Fibroblast of mammary gland (primary cell): ENCODE measurements around the gene GPATCH2.
"Not testable (repeated sequence)": the region's sequence is repeated elsewhere in the genome, so short reads cannot be mapped to it uniquely, and the experiment has no call there.

Experiments used
- DNase-seq: peaks from one replicate; pipeline ENCODE4 v3.0.0-alpha.2; 2010; ENCODE audit warnings: low read depth
- H3K4me3 ChIP-seq: 2 replicates; pipeline ENCODE4 v1.5.1; 2011; ENCODE audit warnings: low read depth, mild to moderate bottlenecking, low read length, moderate library complexity; ENCODE audit not compliant: control insufficient read depth
- TF ChIP-seq, protein P1 (sequence below): conservative IDR thresholded peaks from 2 replicates; pipeline ENCODE4 v1.5.1; 2011; ENCODE audit warnings: low read depth, low read length, inconsistent platforms; ENCODE audit not compliant: control insufficient read depth, insufficient read depth

Gene GPATCH2

DNA sequence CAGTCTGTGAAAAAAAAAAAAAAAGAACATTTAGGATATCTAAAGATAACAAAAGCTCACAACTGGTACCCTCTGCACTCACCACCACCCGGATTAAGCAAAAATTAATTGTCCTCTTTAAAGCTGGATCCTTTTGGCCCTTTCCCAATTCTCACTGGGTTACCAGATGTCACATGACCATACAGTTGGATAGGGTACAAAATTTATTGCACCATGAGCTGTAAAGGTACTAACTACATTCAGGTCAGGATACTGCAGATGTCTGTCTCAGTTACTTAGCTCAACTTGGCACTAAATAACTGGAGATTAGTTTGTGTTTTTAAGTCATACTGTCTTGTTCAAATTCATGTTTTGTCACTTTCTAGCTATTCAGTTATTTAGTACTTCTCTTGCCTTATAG, 96.3 kb downstream of the GPATCH2 start:
- DNase-seq: peak; percentile 39
- TF ChIP-seq, protein P1, sequence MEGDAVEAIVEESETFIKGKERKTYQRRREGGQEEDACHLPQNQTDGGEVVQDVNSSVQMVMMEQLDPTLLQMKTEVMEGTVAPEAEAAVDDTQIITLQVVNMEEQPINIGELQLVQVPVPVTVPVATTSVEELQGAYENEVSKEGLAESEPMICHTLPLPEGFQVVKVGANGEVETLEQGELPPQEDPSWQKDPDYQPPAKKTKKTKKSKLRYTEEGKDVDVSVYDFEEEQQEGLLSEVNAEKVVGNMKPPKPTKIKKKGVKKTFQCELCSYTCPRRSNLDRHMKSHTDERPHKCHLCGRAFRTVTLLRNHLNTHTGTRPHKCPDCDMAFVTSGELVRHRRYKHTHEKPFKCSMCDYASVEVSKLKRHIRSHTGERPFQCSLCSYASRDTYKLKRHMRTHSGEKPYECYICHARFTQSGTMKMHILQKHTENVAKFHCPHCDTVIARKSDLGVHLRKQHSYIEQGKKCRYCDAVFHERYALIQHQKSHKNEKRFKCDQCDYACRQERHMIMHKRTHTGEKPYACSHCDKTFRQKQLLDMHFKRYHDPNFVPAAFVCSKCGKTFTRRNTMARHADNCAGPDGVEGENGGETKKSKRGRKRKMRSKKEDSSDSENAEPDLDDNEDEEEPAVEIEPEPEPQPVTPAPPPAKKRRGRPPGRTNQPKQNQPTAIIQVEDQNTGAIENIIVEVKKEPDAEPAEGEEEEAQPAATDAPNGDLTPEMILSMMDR: no peak
- no peak overlapping the region for H3K4me3 ChIP-seq

DNA sequence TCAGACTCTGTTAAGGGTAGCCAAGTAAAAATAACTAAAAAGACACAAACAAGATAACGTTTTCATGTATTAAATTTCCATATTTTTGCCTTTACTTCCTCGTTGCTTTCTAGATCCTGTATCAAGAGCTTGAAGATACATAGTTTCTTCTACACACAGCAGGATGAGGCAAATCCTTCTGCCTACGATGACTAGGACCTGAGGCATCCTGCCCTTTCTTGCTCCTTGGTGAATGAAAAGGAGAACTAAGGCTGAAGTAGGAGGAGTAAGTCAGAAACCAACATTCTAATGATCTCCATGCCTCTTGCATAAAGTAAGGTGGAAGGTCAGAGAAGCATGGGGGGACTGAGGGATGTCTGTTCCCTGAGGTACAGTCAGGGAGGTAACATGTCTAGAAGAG, 102.6 kb downstream of the GPATCH2 start:
- H3K4me3 ChIP-seq: no peak overlapping the region
- peak; percentile 65 for DNase-seq
- TF ChIP-seq, protein P1: no peak

DNA sequence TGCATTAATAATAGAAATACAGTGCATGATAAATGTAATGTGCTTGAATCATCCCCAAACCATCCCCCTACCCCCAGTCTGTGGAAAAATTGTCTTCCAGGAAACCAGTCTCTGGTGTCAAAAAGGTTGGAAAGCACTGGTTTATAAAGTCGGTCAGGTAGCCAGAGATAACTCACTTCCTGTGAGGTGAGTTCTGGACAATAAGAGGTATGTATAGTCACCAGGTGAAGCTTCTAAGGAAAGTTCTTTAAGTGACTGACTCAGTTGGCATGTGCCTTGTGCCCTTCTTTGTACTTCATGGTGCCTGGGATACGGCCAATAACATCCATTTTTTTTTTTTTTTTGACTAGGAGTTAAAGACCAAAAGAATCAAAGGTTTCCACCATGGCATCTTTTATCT, 103.7 kb downstream of the GPATCH2 start:
- DNase-seq: no peak
- no peak overlapping the region for H3K4me3 ChIP-seq
- TF ChIP-seq, protein P1: no peak

DNA sequence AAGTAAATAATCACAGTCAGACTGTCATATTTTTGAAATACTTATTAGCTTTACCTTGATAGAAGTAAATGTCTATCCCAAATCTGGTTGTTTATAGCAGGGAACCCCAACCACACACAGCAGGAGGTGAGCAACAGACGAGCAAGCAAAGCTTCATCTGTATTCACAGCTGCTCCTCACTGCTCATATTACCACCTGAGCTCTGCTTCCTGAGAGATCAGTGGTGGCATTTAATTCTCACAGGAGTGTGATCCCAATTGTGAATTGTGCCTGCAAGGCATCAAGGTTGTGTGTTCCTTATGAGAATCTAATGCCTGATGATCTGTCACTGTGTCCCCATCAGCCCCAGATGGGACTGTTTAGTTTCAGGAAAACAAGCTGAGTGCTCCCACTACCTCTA, 104.3 kb downstream of the GPATCH2 start:
- TF ChIP-seq, protein P1: no peak
- DNase-seq: no peak
- no peak overlapping the region for H3K4me3 ChIP-seq

DNA sequence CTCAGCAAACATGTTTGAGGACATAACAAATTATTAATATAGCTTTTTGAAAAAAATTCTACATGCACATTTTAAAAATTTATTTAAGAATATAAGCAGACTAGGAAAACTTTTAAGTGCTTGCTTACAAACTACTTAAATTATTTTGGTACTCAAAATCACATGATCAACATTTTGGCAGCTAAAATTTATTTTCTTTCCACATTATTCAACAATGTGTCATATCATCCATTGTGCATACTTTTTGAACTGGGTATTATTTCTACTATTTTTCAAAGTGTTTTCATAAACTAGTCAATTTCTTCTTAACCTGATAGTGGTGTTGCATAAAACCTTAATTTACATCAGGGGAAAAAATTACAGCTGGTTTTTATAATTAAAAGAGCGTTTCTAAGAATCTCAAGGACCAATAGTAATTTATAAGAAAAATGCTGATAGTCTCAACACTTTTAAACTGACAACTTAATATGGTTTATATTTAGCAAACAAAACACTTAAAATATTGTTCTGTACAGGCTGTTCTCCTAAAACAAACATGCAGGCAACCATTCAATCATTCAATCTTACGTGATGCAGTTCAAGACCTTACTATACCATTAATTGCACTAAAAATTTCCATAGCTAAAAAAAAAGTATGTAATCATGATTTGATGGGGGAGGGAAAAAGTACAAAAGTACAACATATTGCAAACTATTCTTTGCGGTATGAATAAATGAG, 105.0 kb downstream of the GPATCH2 start:
- peak; percentile 35 for DNase-seq
- H3K4me3 ChIP-seq: no peak overlapping the region
- TF ChIP-seq, protein P1: no peak

DNA sequence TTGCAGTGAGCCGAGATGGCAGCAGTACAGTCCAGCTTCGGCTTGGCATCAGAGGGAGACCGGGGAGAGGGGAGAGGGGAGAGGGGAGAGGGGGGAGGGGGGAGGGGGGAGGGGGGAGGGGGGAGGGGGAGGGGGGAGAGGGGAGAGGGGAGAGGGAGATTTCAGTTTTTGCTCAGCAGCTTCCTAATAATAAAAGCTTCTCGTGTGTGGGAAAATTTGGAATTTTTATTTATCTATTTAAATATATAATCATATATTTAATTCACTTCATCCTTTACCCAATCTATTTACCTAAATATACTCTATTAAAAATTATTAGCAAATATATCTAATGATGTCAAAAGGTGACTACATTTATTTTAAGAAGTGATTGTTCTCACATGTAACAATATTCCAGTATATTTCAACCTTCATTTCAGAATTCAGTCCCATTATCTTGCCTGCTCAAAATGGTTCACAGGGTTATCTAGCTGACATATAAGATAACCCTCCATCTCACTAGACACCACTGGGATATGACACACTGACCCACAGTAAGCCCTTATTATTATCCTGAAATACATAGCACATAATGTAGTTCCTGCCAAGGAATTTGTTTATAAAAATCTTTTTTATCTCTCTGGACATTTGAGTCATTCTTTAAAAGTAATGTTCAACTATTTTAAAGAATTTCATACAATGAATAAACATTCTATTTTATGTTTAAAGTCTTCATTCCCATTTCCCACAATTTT, 105.9 kb downstream of the GPATCH2 start:
- peak; percentile 45 for DNase-seq
- TF ChIP-seq, protein P1: no peak
- H3K4me3 ChIP-seq: no peak overlapping the region

DNA sequence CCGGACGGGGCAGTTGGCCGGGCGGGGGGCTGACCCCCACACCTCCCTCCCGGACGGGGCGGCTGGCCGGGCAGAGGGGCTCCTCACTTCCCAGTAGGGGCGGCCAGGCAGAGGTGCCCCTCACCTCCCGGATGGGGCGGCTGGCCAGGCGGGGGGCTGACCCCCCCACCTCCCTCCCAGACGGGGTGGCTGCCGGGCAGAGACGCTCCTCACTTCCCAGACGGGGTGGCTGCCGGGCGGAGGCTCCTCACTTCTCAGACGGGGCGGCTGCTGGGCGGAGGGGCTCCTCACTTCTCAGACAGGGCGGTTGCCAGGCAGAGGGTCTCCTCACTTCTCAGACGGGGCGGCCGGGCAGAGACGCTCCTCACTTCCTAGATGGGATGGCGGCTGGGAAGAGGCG, 107.0 kb downstream of the GPATCH2 start:
- DNase-seq, H3K4me3 ChIP-seq: not testable (repeated sequence)
